ENCODE results near the gene PLCG2.

DNA sequence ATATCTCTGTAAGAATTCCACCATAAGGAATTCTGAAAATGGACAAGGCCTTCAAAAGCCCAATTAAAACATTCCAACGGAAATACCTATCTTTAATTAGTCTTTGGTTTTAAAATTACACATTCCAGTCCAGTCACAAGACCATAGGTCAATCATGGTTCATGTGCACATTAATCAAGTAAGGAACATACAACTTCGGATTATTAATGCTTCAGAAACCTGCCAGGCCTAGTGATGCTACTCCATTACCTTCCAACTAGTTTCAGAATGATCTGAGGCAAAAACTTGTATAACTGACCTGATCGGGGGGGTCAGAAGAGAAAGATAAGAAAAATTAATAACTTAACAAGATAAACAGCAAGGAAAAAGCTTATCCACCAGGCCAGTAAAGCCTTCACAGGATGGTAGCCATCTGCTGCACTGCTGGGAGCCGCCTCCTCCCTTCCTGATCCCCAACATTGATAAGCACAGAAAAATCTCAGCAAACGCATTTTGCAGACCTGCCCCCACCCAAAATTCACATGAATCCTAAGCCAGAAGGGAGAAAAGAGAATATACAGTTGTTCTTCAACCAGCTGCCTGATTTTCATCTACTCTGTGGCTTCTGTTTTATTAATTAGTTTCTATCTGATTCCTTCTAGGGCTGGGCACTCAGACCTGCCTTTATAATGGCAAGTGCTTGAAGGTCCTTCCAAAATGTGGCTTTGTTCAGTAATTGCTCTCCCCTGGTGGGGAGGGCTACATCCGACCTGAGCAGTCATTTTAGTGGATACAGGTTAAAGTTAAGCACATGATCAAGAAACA, 226.1 kb downstream of the PLCG2 start:
- TF ChIP-seq, protein P1, sequence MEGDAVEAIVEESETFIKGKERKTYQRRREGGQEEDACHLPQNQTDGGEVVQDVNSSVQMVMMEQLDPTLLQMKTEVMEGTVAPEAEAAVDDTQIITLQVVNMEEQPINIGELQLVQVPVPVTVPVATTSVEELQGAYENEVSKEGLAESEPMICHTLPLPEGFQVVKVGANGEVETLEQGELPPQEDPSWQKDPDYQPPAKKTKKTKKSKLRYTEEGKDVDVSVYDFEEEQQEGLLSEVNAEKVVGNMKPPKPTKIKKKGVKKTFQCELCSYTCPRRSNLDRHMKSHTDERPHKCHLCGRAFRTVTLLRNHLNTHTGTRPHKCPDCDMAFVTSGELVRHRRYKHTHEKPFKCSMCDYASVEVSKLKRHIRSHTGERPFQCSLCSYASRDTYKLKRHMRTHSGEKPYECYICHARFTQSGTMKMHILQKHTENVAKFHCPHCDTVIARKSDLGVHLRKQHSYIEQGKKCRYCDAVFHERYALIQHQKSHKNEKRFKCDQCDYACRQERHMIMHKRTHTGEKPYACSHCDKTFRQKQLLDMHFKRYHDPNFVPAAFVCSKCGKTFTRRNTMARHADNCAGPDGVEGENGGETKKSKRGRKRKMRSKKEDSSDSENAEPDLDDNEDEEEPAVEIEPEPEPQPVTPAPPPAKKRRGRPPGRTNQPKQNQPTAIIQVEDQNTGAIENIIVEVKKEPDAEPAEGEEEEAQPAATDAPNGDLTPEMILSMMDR (IDR thresholded peaks at IDR 0.05), result no peak
- no peak for TF ChIP-seq ZFX (IDR thresholded peaks at IDR 0.05; ENCODE audit: borderline replicate concordance)
